Measurements from ENCODE around the gene MED13L. TPM values are rescaled to one million over a fixed set of nuclear protein-coding genes. Genes with fewer than 3 reads are reported as not detected.
A peak's percentile ranks its signal among the peaks of the same experiment; 100 is the strongest.
"Not testable (repeated sequence)": the region's sequence is repeated elsewhere in the genome, so short reads cannot be mapped to it uniquely, and the experiment has no call there.

The MED13L gene
- total RNA-seq, 2 experiments from 2014 or later, result 74.7 to 76.9 TPM

DNA sequence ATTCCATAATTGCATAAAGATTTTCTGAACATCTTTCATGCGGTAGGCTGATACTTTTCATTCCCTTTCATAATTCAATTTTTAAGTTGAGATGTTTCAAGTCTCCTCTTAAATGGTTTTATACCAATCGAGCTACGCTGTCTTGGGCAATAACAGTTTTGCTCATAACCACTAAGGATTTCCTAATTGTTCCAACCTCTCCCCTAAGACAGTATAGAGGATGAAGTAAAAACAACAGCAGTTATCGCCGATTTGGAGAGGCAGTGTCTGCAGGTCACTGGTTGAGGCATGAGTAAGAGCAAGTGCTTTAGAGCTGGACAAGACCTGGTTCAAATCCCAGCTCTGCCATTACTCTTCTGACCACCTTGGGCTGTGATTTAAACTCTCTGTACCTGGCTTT is 6.9 kb upstream of the MED13L start:
- POLR2A ChIA-PET, result interaction anchor here (0.6 kb wide), 1 partner anchor 681 kb away, joined by 3 read pairs; no protein-coding TSS in a partner anchor
- no peak for ATAC-seq
- no peaks in the 10 kb centered on the region for H3K36me3 Mint-ChIP-seq (ENCODE audit: low read depth)
- no peak overlapping the region for H3K4me3 Mint-ChIP-seq
- no peak overlapping the region for H3K27ac Mint-ChIP-seq
- peaks cover 1% of the 10 kb centered on the region for H3K27me3 Mint-ChIP-seq (ENCODE audit: low read depth)
- peaks cover 16% of the 10 kb centered on the region for H3K4me1 Mint-ChIP-seq (ENCODE audit: low read depth)
- H3K9me3 Mint-ChIP-seq (ENCODE audit: insufficient read depth), result no peaks in the 10 kb centered on the region
- CTCF ChIA-PET, result interaction anchor here (0.9 kb wide), 1 partner anchor 10 kb away, joined by 3 read pairs; no protein-coding TSS in a partner anchor
- DNase-seq, result no peak

DNA sequence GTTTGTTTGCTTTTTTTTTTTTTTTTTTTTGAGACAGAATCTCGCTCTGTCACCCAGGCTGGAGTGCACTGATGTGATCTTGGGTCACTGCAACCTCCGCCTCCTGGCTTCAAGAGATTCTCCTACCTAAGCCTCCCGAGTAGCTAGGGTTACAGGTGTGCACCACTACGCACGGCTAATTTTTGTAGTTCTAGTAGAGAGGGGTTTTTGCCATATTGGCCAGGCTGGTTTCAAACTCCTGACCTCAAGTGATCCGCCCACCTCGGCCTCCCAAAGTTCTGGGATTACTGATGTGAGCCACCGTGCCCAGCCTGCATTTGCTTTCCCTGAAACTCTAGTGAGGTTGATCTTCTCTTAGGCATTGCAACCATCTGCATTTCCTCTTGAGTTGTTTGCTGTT is 6.4 kb upstream of the MED13L start:
- CTCF ChIA-PET, result interaction anchor here (0.9 kb wide), 1 partner anchor 10 kb away, joined by 3 read pairs; no protein-coding TSS in a partner anchor
- H3K27me3 Mint-ChIP-seq (ENCODE audit: low read depth); POLR2A ChIA-PET; H3K27ac Mint-ChIP-seq; H3K4me3 Mint-ChIP-seq; DNase-seq; H3K36me3 Mint-ChIP-seq (ENCODE audit: low read depth); H3K9me3 Mint-ChIP-seq (ENCODE audit: insufficient read depth); ATAC-seq: not testable (repeated sequence)
- H3K4me1 Mint-ChIP-seq (ENCODE audit: low read depth), result peaks cover 16% of the 10 kb centered on the region

DNA sequence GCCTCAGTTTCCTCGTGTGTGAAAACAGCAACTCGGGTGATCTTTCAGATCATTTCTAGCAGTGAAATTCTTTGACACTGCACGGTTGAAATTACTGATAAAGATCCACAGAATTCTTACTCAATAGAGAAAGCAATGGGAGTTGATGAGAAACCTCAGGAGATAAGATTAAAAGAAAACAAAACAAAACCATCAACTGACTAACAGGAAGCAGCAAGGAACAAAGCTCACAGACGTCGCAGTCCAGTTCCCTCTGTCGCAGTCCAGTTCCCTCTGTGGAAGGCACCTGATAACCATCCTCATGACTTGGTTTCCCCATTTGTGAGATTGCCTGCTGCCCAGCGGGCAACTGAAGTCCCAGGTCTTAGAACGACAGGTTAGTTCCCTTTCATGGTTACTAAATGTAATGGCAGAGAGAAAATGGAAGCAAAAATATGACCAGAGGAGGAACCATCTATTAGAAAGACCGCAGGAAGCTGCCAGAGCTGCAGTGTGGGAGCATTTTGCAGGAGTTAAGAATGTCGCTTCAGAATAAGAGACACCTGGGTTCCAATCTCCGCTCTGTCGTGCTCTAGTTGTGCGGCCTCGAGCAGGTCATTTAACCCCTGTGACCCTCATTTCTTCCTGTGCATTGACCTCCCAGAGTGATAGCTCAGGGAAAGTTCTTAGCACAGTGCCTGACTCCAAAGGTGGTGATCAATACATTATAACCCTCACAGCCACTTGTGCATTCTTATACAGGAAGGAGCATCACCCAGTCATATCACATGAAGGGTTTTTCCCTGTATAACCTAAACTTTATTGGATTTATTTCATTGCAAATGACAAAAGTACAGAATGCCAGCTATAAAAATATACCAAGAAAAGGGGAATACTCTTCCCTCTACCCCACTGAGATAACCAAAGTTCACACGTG is 5.1 kb upstream of the MED13L start:
- ChIA-PET CTCF (no interaction called here), POLR2A (interaction anchor here (0.6 kb wide), 1 partner anchor 770 kb away, joined by 3 read pairs; no protein-coding TSS in a partner anchor)
- peaks cover 1% of the 10 kb centered on the region for H3K27me3 Mint-ChIP-seq (ENCODE audit: low read depth)
- peak overlapping the region; percentile 52 for H3K4me3 Mint-ChIP-seq
- DNase-seq (no peak), ATAC-seq (no peak)
- peaks cover 21% of the 10 kb centered on the region for H3K4me1 Mint-ChIP-seq (ENCODE audit: low read depth)
- no peaks in the 10 kb centered on the region for H3K36me3 Mint-ChIP-seq (ENCODE audit: low read depth)
- peak overlapping the region; percentile 57 for H3K27ac Mint-ChIP-seq
- no peaks in the 10 kb centered on the region for H3K9me3 Mint-ChIP-seq (ENCODE audit: insufficient read depth)

DNA sequence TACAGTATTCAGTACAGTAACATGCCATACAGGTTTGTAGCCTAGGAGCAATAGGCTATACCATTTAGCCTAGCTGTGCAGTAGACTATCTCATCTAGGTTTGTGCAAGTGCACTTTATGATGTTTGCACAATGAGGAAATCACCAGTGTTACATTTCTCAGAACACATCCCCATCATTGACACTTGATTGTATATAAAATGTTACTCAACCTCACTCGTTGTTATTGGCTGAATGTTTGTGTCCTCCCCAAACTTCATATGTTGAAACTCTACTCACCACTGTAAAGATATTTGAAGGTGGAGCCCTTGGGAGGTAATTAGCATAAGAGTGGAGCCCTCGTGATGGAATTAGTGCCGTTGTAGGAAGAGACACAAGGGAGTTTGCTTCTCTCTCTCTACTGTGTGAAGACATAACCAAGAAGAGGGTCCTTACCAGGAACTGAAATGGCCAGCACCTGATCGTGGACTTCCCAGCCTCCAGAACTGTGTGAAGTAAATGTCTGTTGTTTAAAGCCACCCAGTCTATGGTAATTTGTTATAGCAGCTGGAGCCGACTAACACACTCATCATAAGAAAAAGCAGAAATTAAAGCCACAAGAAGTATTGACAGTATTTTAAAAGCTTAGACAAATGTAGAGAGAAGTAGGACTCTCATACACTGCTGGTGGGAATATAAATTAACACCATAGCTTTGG is 3.2 kb upstream of the MED13L start:
- peaks cover 21% of the 10 kb centered on the region for H3K4me1 Mint-ChIP-seq (ENCODE audit: low read depth)
- no peak overlapping the region for H3K27ac Mint-ChIP-seq
- peaks cover 1% of the 10 kb centered on the region for H3K27me3 Mint-ChIP-seq (ENCODE audit: low read depth)

DNA sequence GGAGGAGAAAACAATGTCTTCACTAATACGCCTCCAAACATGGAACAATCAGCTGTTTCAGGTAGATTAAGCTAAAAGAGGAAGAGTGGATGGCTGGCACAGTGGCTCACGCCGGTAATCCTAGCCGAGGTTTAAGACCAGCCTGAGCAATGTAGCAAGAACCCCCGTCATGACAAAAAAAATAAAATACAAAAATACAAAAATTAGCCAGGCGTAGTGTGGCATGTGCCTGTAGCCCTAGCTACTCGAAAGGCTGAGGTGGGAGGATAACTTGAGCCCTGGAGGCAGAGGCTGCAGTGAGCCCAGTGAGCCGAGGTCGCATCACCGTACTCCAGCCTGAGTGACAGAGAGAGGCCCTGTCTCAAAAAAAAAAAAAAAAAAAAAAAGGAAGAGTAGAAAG is 1.2 kb upstream of the MED13L start:
- H3K36me3 Mint-ChIP-seq (ENCODE audit: low read depth), result peaks cover 6% of the 10 kb centered on the region
- no peaks in the 10 kb centered on the region for H3K27me3 Mint-ChIP-seq (ENCODE audit: low read depth)
- peak overlapping the region; percentile 87 for H3K27ac Mint-ChIP-seq
- ChIA-PET POLR2A (no interaction called here), CTCF (interaction anchor here (1.4 kb wide), 1 partner anchor 35 kb away, joined by 3 read pairs; no protein-coding TSS in a partner anchor)
- DNase-seq (no peak), ATAC-seq (no peak)
- H3K4me3 Mint-ChIP-seq, result peak overlapping the region; percentile 79
- peaks cover 40% of the 10 kb centered on the region for H3K4me1 Mint-ChIP-seq (ENCODE audit: low read depth)
- no peaks in the 10 kb centered on the region for H3K9me3 Mint-ChIP-seq (ENCODE audit: insufficient read depth)

More for the DNA sequence above, 3.2 kb upstream of the MED13L start:
- Mint-ChIP-seq H3K36me3 (ENCODE audit: low read depth) (peaks cover 3% of the 10 kb centered on the region), H3K4me3 (no peak overlapping the region), H3K9me3 (ENCODE audit: insufficient read depth) (no peaks in the 10 kb centered on the region)
- POLR2A ChIA-PET, result interaction anchor here (0.6 kb wide), 1 partner anchor 13 kb away, joined by 3 read pairs; no protein-coding TSS in a partner anchor
- ATAC-seq (no peak), DNase-seq (no peak)
- CTCF ChIA-PET, result no interaction called here

DNA sequence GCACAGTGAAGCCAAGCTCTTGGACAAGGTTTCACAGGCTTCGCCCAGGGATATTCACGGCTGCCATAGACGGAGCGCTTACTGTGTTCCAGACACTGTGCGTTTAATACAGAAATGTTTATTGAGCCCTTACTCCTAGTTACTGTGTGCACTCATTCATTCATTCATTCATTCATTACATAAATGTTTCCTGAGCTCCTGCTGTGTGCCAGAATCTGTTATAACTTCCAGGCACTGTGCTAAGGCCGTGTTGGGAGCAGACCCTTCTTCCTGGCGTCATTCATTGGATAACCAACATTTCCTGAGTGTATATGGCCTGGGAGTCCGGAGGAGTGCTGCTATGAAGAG is 760 bp upstream of the MED13L start:
- no peak for ATAC-seq
- H3K4me3 Mint-ChIP-seq, result peak overlapping the region; percentile 79
- peaks cover 41% of the 10 kb centered on the region for H3K4me1 Mint-ChIP-seq (ENCODE audit: low read depth)
- peaks cover 6% of the 10 kb centered on the region for H3K36me3 Mint-ChIP-seq (ENCODE audit: low read depth)
- no peaks in the 10 kb centered on the region for H3K9me3 Mint-ChIP-seq (ENCODE audit: insufficient read depth)
- no peaks in the 10 kb centered on the region for H3K27me3 Mint-ChIP-seq (ENCODE audit: low read depth)
- CTCF ChIA-PET, result interaction anchor here (1.4 kb wide), 1 partner anchor 35 kb away, joined by 3 read pairs; no protein-coding TSS in a partner anchor
- POLR2A ChIA-PET, result interaction anchor here (0.5 to 0.6 kb wide), 2 partner anchors 82 to 282 kb away, joined by 4 read pairs; no protein-coding TSS in a partner anchor
- peak overlapping the region; percentile 87 for H3K27ac Mint-ChIP-seq
- DNase-seq, result no peak

DNA sequence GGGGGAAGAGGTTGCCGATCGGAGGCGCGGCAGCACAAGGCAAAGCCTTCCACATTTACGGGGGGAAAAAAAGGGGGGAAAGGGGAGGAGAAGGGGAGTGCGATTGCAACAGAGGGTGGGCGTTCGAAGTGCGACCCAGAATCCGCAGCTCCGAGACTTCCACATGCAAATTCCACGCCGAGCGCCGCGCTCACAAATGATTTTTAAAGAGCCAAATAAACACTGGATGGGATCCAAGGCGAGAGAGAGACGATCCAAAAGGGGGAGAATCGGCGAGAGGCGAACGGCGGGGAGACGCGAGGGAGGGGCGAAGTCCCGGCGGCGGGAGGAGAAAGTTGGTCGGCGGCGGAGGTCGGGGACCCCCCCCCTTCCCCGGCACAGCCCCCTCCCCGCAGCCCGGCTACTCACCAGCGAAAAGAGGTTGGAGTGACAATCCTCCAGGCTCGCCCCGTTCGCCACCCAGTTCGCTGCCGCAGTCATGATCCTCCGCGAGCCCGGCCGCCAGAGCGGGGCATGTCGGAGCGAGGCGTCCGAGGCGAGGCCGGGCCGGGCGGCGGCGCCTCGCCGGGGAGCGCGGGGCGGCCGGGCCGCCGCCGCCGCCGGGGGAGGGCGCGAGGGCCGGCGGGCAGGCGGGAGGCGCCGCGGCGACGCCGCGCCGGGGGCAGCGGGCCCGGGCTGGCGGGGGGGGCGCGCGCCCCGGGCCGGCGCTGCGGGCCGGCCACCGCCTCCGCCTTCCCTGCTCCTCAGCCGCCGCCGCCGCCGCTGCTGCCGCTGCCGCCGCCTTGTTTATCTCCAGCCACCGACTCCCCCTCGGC is 634 bp downstream of the MED13L start:
- POLR2A ChIA-PET, result interaction anchor here (0.6 to 1.6 kb wide), 9 partner anchors 9 to 283 kb away, joined by 3 to 6 read pairs (median 4); partner anchors contain the start of gene MAP1LC3B2
- Mint-ChIP-seq H3K27ac (peak overlapping the region; percentile 85), H3K9me3 (ENCODE audit: insufficient read depth) (no peaks in the 10 kb centered on the region), H3K36me3 (ENCODE audit: low read depth) (peaks cover 6% of the 10 kb centered on the region), H3K27me3 (ENCODE audit: low read depth) (no peaks in the 10 kb centered on the region), H3K4me3 (peak overlapping the region; percentile 95), H3K4me1 (ENCODE audit: low read depth) (peaks cover 31% of the 10 kb centered on the region)
- ATAC-seq (peak; percentile 43), DNase-seq (peak; percentile 76)
- CTCF ChIA-PET, result interaction anchor here (0.6 to 1.8 kb wide), 14 partner anchors 9 to 428 kb away, joined by 3 to 8 read pairs (median 3); partner anchors contain the start of gene MAP1LC3B2

DNA sequence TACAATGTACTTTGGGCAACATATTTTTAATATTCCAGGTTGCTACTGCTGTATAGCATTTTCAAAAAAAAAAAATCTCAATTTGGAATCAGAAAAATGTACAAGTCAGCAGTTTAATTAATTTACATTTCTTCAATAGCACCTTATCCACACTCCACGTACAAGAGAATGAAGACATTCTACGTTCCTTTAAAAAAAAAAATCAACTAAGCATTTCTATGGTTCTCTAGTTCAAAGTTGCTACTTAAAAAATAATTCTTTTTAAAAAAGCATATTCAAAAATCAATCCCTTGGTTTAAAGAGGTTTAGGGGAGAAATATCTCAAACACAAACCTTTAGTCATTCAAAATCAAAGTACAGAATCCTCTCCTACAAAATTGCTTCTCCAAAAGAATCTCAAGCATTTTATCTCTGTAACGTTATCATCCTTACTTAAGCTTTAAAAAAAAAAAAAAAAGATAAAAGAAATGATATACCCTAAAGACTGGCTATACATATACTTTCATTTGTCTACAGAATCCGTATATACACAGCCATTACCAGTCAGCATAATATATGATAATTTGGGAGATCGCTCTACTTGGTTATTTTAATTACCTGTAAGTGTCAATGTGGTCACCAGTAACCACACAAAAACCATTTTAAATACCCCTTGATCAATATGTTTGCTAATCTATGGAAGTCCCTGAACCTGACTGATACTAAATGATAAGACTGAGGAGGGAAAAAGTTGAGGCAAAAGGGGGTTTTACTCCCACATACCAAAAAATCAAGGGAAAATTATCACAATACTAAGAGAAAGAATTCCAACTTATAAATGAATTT is 2.7 kb downstream of the MED13L start:
- ChIA-PET CTCF (no interaction called here), POLR2A (no interaction called here)
- ATAC-seq (no peak), DNase-seq (no peak)
- Mint-ChIP-seq H3K4me1 (ENCODE audit: low read depth) (peaks cover 37% of the 10 kb centered on the region), H3K27me3 (ENCODE audit: low read depth) (no peaks in the 10 kb centered on the region), H3K36me3 (ENCODE audit: low read depth) (peaks cover 6% of the 10 kb centered on the region), H3K27ac (no peak overlapping the region), H3K9me3 (ENCODE audit: insufficient read depth) (no peaks in the 10 kb centered on the region), H3K4me3 (peak overlapping the region; percentile 28)

DNA sequence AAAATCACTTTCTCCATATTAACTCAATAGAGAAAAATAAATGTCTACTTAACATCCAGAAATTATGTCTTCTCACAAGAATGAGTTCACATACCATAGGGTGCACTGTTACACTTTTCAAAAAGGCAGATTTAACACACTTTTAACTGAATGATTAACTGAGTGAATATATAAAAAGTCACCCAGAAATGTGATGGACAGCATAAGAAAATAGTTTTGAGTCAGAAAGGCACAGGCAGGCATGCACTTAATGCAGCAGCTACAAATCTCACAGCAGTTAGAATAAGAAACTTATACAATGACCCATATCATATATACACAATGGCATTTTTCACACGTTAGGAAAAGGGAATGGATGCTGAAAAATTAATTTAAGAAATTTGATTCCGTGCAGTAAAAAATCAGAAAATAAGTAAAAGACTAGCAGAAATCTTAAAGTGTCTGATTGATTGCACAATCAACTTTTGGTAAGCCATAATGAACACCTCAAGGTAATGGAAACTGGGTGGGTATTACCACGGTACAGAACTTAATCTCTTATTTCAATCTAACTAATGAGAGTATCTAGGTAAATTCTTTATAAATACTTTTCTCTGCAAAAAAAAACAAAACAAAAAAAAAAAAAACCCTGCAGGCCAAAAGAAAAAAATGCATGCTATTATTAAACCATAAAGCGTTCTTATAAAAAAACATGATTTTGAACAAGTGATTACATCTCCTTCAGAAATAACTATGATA is 3.5 kb downstream of the MED13L start:
- ATAC-seq (no peak), DNase-seq (no peak)
- no peak overlapping the region for H3K27ac Mint-ChIP-seq
- H3K4me1 Mint-ChIP-seq (ENCODE audit: low read depth), result peaks cover 37% of the 10 kb centered on the region
- ChIA-PET CTCF (no interaction called here), POLR2A (no interaction called here)
- peak overlapping the region; percentile 28 for H3K4me3 Mint-ChIP-seq
- H3K36me3 Mint-ChIP-seq (ENCODE audit: low read depth), result peaks cover 6% of the 10 kb centered on the region
- H3K27me3 Mint-ChIP-seq (ENCODE audit: low read depth), result no peaks in the 10 kb centered on the region
- no peaks in the 10 kb centered on the region for H3K9me3 Mint-ChIP-seq (ENCODE audit: insufficient read depth)

DNA sequence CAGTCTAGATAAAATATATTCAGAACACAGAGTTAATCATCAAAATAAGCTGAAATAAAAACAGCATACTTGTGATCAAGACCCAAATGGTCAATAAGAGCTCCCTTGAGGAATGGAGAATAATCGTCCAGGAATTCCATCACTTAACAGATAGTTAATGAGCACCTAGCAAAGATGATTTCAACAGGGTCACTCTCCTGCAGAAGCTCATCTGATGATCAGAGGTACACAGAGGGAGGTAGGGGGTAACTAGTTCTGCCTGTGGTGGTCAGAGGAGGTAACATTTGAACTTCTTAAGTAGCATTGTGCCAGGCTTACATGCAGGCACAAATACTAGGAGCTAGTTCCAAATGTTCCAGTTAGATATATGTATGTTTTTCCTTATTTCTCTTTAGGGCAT is 9.5 kb downstream of the MED13L start:
- DNase-seq (no peak), ATAC-seq (no peak)
- ChIA-PET CTCF (interaction anchor here (1.9 to 2.0 kb wide), 2 partner anchors 8 to 436 kb away, joined by 4 to 8 read pairs; no protein-coding TSS in a partner anchor), POLR2A (interaction anchor here (0.7 kb wide), 1 partner anchor 13 kb away, joined by 3 read pairs; no protein-coding TSS in a partner anchor)
- H3K27ac Mint-ChIP-seq, result no peak overlapping the region
- H3K4me3 Mint-ChIP-seq, result no peak overlapping the region
- H3K27me3 Mint-ChIP-seq (ENCODE audit: low read depth), result no peaks in the 10 kb centered on the region
- H3K36me3 Mint-ChIP-seq (ENCODE audit: low read depth), result no peaks in the 10 kb centered on the region
- no peaks in the 10 kb centered on the region for H3K9me3 Mint-ChIP-seq (ENCODE audit: insufficient read depth)
- H3K4me1 Mint-ChIP-seq (ENCODE audit: low read depth), result peaks cover 17% of the 10 kb centered on the region

All from activated CD8-positive, alpha-beta T cell treated with anti-CD3 and anti-CD28 coated beads, Interleukin-2, amount 10 ng/mL, durations not matched to agents 7 days and 5 days (primary cell).